NT2/D1 (cell line): Measurements from ENCODE around the gene LSM12.

ENCODE experiments used
- SUZ12 ChIP-seq: IDR thresholded peaks from 2 replicates; pipeline ENCODE4 v1.6.1; 2011; ENCODE audit not compliant: insufficient read length, insufficient read depth; ENCODE audit errors: extremely low read depth
- YY1 ChIP-seq: IDR thresholded peaks from 2 replicates; pipeline ENCODE4 v1.6.1; 2011; ENCODE audit not compliant: insufficient read length, insufficient read depth
- ZNF274 ChIP-seq: IDR thresholded peaks from 2 replicates; pipeline ENCODE4 v1.6.1; 2011; ENCODE audit warnings: mild to moderate bottlenecking, low read depth, low read length

DNA sequence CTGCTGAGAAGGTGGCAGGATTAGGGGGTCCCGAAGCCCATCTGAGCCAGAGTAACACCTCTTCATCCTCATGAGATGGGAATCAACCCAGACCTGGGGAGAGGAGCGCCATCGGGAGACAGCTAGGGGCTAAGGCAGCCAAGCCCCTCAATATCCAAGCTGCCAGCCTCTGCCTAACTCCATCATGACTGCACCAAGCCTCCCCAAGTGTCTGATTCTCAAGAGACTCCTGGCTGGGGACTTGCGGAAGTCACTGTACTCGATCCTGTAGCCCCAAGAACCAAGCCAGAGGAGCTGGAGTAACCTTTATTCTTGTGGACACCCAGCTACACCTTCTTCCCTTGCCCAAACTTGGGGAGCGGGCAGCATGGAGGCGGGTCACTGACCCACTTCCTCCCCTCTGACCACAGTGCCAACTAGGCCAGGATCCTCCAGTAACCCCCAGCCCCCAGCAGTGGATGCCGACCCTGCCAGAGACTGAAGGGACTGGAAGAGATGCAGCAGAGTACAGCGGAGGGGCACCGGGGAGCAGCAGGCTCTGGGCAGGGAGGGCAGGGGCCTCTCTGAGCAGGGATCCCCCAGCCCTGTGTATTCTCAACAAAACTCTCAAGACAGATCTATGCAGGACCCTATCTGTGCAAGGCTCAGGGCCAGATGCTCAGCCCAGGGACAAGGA lies 43.7 kb upstream of the LSM12 start:
- no peak for TF ChIP-seq YY1
- TF ChIP-seq ZNF274: no peak
- TF ChIP-seq SUZ12: no peak
